ENCODE results near the gene OR2A14. TPM values are rescaled to one million over a fixed set of nuclear protein-coding genes. Genes with fewer than 3 reads are reported as not detected.

OR2A14 gene
- total and polyA plus RNA-seq, 2 of the 4 experiments (the other 2 are of a cell fraction): not detected

DNA sequence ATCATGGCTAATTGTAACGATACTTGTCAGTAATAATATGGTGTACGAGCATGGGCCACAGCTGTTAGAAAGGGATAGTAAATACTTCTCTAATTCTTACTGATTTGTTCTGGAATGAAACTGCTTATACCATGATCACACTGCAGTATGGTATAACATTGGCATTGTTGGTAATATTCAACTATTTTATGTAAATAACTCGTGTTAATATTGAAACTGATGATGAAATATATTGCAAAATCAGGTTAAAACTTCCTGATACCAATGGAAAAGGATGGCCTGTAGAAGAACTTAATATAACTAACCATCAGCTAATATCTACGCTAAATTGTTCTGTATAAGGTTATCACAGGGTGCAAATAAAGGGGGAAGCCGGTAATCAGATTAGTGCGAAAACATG lies 10.3 kb downstream of the OR2A14 start:
- Histone ChIP-seq H3K9ac (ENCODE audit: low read depth, low read length) (no peak overlapping the region), H2AK5ac (ENCODE audit: low read depth, low read length) (no peak overlapping the region), H3K27me3 (ENCODE audit: control insufficient read depth, insufficient read depth, low read length) (no peaks in the 10 kb centered on the region), H4K5ac (ENCODE audit: low read depth, low read length) (no peak overlapping the region), H3K18ac (ENCODE audit: low read depth, low read length) (no peak overlapping the region), H2BK20ac (ENCODE audit: low read depth, low read length) (no peak overlapping the region), H3K27ac (ENCODE audit: insufficient read depth, low read length) (no peak overlapping the region), H3K4me1 (ENCODE audit: control insufficient read depth, insufficient read depth, low read length) (no peaks in the 10 kb centered on the region), H2AFZ (replicated peaks; ENCODE audit: low read length, poor library complexity) (no peak overlapping the region), H3K14ac (replicated peaks; ENCODE audit: low read depth, low read length) (no peak overlapping the region), H3K36me3 (ENCODE audit: control insufficient read depth, insufficient read depth, low read length) (no peaks in the 10 kb centered on the region), H4K20me1 (ENCODE audit: insufficient read depth, low read length) (no peaks in the 10 kb centered on the region), H3K23ac (ENCODE audit: low read depth, low read length) (no peak overlapping the region), H4K91ac (ENCODE audit: insufficient read depth, low read depth, low read length) (no peak overlapping the region), H3K4me2 (ENCODE audit: low read depth, low read length) (no peak overlapping the region), H3K4ac (ENCODE audit: low read depth, low read length) (no peak overlapping the region), H3K4me3 (ENCODE audit: insufficient read depth, low read depth, low read length) (no peak overlapping the region), H3K79me1 (ENCODE audit: low read depth in 1 of 2, low read length in 2 of 2) (no peaks in the 10 kb centered on the region), H2BK120ac (ENCODE audit: low read depth, low read length) (no peak overlapping the region), H3K56ac (ENCODE audit: extremely low read depth, insufficient read depth, low read length) (no peak overlapping the region), H3K9me1 (ENCODE audit: insufficient read depth, low read length) (no peaks in the 10 kb centered on the region), H3K9me3 (ENCODE audit: control insufficient read depth, insufficient read depth, low read length) (no peaks in the 10 kb centered on the region), H4K8ac (ENCODE audit: low read depth in 2 of 2, low read length in 2 of 2) (no peak overlapping the region), H2AK9ac (replicated peaks; ENCODE audit: low read depth, low read length, poor library complexity) (no peak overlapping the region), H2BK15ac (ENCODE audit: low read depth, low read length) (no peak overlapping the region), H2BK5ac (ENCODE audit: low read depth, low read length, poor library complexity, severe bottlenecking) (no peak overlapping the region)
- no peak for ATAC-seq (ENCODE audit: low read depth)
- CTCF ChIA-PET: no interaction called here
- dilution Hi-C loops (cut with HindIII; ENCODE audit: low sequenced_read_pairs, unreplicated experiment) (no loop called here), in situ Hi-C loops (cut with MboI; ENCODE audit: low sequenced_read_pairs) (no loop called here), intact Hi-C loops (cut with micrococcal nuclease) (no loop called here)
- TF ChIP-seq, protein P1, sequence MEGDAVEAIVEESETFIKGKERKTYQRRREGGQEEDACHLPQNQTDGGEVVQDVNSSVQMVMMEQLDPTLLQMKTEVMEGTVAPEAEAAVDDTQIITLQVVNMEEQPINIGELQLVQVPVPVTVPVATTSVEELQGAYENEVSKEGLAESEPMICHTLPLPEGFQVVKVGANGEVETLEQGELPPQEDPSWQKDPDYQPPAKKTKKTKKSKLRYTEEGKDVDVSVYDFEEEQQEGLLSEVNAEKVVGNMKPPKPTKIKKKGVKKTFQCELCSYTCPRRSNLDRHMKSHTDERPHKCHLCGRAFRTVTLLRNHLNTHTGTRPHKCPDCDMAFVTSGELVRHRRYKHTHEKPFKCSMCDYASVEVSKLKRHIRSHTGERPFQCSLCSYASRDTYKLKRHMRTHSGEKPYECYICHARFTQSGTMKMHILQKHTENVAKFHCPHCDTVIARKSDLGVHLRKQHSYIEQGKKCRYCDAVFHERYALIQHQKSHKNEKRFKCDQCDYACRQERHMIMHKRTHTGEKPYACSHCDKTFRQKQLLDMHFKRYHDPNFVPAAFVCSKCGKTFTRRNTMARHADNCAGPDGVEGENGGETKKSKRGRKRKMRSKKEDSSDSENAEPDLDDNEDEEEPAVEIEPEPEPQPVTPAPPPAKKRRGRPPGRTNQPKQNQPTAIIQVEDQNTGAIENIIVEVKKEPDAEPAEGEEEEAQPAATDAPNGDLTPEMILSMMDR (conservative IDR thresholded peaks at IDR 0.05; ENCODE audit: low read depth, low read length): no peak
- no peak for TF ChIP-seq BHLHE40 (IDR thresholded peaks at IDR 0.05; ENCODE audit: low read depth, low read length)
- TF ChIP-seq POLR2A (IDR thresholded peaks at IDR 0.05; ENCODE audit: low read depth, low read length): no peak
- TF ChIP-seq, protein P2, sequence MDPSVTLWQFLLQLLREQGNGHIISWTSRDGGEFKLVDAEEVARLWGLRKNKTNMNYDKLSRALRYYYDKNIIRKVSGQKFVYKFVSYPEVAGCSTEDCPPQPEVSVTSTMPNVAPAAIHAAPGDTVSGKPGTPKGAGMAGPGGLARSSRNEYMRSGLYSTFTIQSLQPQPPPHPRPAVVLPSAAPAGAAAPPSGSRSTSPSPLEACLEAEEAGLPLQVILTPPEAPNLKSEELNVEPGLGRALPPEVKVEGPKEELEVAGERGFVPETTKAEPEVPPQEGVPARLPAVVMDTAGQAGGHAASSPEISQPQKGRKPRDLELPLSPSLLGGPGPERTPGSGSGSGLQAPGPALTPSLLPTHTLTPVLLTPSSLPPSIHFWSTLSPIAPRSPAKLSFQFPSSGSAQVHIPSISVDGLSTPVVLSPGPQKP (IDR thresholded peaks at IDR 0.05; ENCODE audit: borderline replicate concordance, low read depth, low read length): no peak
- TF ChIP-seq MAZ (IDR thresholded peaks at IDR 0.05; ENCODE audit: borderline replicate concordance, low read depth, low read length): no peak
- no peak for TF ChIP-seq NFE2L2 (IDR thresholded peaks at IDR 0.05; ENCODE audit: low read depth, low read length)
- TF ChIP-seq, protein P3, sequence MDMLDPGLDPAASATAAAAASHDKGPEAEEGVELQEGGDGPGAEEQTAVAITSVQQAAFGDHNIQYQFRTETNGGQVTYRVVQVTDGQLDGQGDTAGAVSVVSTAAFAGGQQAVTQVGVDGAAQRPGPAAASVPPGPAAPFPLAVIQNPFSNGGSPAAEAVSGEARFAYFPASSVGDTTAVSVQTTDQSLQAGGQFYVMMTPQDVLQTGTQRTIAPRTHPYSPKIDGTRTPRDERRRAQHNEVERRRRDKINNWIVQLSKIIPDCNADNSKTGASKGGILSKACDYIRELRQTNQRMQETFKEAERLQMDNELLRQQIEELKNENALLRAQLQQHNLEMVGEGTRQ (IDR thresholded peaks at IDR 0.05; ENCODE audit: low read depth, low read length): no peak
- TF ChIP-seq RAD21 (IDR thresholded peaks at IDR 0.05; ENCODE audit: low read length): no peak
- no peak for TF ChIP-seq MAFK (IDR thresholded peaks at IDR 0.05; ENCODE audit: low read depth, low read length)
- TF ChIP-seq RCOR1 (IDR thresholded peaks at IDR 0.05; ENCODE audit: insufficient replicate concordance, low read length): no peak
- no peak for TF ChIP-seq CEBPB (IDR thresholded peaks at IDR 0.05; ENCODE audit: low read depth, low read length)
- TF ChIP-seq MXI1 (IDR thresholded peaks at IDR 0.05; ENCODE audit: borderline replicate concordance, low read depth, low read length): no peak
- WGBS, 2 experiments (ENCODE audit: extremely low coverage in 2 of 2, insufficient read length in 1 of 2): no CpG with 5 or more reads among the region's 6 CpGs
- BruUV-seq (replicated peaks): no TSS peak
- POLR2A ChIA-PET (ENCODE audit: unreplicated experiment): no interaction called here
- DNase-seq: no peak
